HEK293 (cell line): ENCODE data around the gene SAMD14.

Experiments
- MYNN ChIP-seq: fragments of 450-650 bp; formaldehyde crosslinking; IDR thresholded peaks from 2 replicates; pipeline ENCODE4 v1.5.1; 2016; ENCODE audit warnings: missing biosample characterization, missing genetic modification characterization, borderline replicate concordance
- ZNF121 ChIP-seq: fragments of 450-650 bp; formaldehyde crosslinking; IDR thresholded peaks from 2 replicates; pipeline ENCODE4 v1.5.1; 2016; ENCODE audit warnings: missing biosample characterization, missing genetic modification characterization
- ZNF394 ChIP-seq: fragments of 450-650 bp; formaldehyde crosslinking; IDR thresholded peaks from 2 replicates; pipeline ENCODE4 v1.5.1; 2016; ENCODE audit warnings: missing biosample characterization, missing genetic modification characterization, mild to moderate bottlenecking, moderate library complexity, borderline replicate concordance
- ZNF416 ChIP-seq: fragments of 450-650 bp; formaldehyde crosslinking; IDR thresholded peaks from 2 replicates; pipeline ENCODE4 v1.5.1; 2016; ENCODE audit warnings: missing biosample characterization, missing genetic modification characterization
- ZNF707 ChIP-seq: fragments of 450-650 bp; formaldehyde crosslinking; IDR thresholded peaks from 2 replicates; pipeline ENCODE4 v1.5.1; 2016; ENCODE audit warnings: missing biosample characterization, missing genetic modification characterization
- TF ChIP-seq, protein P1 (sequence below): fragments of 450-650 bp; formaldehyde crosslinking; IDR thresholded peaks from 2 replicates; pipeline ENCODE4 v1.5.1; 2016; ENCODE audit warnings: missing biosample characterization, missing genetic modification characterization

DNA sequence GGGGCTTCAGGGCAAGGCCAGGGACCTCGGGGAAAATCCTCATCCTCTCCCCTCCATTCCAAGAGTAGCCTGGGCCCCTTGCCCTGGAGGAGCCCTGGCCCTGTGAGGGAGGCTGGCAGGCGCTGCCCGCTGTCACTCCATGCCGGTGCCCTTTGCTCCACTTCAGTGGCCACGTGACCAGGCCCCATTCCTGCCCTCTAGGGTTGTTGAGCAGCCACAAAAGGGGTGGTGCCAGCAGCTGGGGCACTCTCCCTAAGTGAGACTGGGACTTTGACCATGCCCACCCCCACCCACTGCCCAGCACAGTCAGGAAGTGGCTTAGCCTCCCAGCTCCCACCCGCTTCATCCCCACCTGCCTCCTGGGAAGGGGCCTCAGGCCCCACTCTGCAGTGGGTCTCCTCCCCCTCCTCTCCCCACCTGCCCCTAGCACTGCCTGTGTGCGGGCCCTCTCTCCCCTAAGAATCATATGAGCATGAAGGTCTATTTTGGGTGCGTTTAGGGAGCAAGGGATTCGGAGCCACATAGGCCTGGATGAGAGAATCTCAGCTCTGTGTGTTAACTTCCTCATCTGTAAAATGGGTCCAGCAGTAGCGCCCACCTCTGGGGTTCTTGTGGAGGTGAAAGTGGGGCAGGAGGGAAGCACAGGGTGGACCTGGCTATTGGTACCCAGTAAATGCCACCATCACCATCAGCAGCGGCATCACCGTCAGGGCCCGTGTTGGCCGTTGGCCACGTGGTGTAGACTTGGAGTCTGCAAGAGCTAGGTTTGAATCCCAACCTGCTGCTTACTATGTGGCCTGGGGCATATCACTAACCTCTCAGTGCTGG is 27.6 kb downstream of the SAMD14 start:
- no peak for TF ChIP-seq ZNF394
- TF ChIP-seq ZNF121 (tag by site-specific recombination) = no peak
- TF ChIP-seq, protein P1, sequence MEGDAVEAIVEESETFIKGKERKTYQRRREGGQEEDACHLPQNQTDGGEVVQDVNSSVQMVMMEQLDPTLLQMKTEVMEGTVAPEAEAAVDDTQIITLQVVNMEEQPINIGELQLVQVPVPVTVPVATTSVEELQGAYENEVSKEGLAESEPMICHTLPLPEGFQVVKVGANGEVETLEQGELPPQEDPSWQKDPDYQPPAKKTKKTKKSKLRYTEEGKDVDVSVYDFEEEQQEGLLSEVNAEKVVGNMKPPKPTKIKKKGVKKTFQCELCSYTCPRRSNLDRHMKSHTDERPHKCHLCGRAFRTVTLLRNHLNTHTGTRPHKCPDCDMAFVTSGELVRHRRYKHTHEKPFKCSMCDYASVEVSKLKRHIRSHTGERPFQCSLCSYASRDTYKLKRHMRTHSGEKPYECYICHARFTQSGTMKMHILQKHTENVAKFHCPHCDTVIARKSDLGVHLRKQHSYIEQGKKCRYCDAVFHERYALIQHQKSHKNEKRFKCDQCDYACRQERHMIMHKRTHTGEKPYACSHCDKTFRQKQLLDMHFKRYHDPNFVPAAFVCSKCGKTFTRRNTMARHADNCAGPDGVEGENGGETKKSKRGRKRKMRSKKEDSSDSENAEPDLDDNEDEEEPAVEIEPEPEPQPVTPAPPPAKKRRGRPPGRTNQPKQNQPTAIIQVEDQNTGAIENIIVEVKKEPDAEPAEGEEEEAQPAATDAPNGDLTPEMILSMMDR (tag by site-specific recombination) = no peak
- no peak for TF ChIP-seq ZNF707 (tag by site-specific recombination)
- TF ChIP-seq MYNN (tag by site-specific recombination) = no peak
- no peak for TF ChIP-seq ZNF416 (tag by site-specific recombination)
